Neural crest cell (in vitro differentiated cells): Measurements from ENCODE around the gene NFYA. TPM values are rescaled to one million over a fixed set of nuclear protein-coding genes. Genes with fewer than 3 reads are reported as not detected.

Experiments
- DNase-seq: peaks from one replicate; pipeline ENCODE4 v3.0.0; 2021; ENCODE audit warnings: low read depth, mixed read lengths, low spot score
- H3K27ac Mint-ChIP-seq: one replicate; pipeline ENCODE4 v1.8.0; 2021; ENCODE audit warnings: mild to moderate bottlenecking, mixed read lengths; ENCODE audit not compliant: unreplicated experiment
- H3K27me3 Mint-ChIP-seq: 2 replicates; pipeline ENCODE4 v1.8.0; 2021; ENCODE audit warnings: low read depth, mild to moderate bottlenecking, mixed read lengths
- H3K36me3 Mint-ChIP-seq: 2 replicates; pipeline ENCODE4 v1.8.0; 2021; ENCODE audit warnings: low read depth, mild to moderate bottlenecking, mixed read lengths
- H3K4me1 Mint-ChIP-seq: 2 replicates; pipeline ENCODE4 v1.8.0; 2021; ENCODE audit warnings: mixed read lengths
- H3K4me3 Mint-ChIP-seq: one replicate; pipeline ENCODE4 v1.8.0; 2021; ENCODE audit warnings: mild to moderate bottlenecking, mixed read lengths
- H3K9me3 Mint-ChIP-seq: 2 replicates; pipeline ENCODE4 v1.8.0; 2021; ENCODE audit warnings: mixed read lengths
- total RNA-seq: library from RNA; stranded (reverse); gene quantifications from 2 replicates; pipeline ENCODE4 v1.2.1, GENCODE V29; 2021
- TF ChIP-seq, protein P1 (sequence below): fragments of 200-600 bp; sonication (generic); conservative IDR thresholded peaks from 2 replicates; pipeline ENCODE4 v1.5.0; 2021; ENCODE audit warnings: antibody characterized with exemption, mild to moderate bottlenecking

Gene NFYA
- total RNA-seq, 1 donor from 2014 or later, result 59.7 TPM

- no peaks in the 10 kb centered on the region for H3K27me3 Mint-ChIP-seq
- no peak for DNase-seq
- H3K9me3 Mint-ChIP-seq, result no peaks in the 10 kb centered on the region
- H3K4me1 Mint-ChIP-seq, result no peaks in the 10 kb centered on the region
- no peak within 1 kb of the TSS for H3K4me3 Mint-ChIP-seq
- H3K27ac Mint-ChIP-seq, result peak within 1 kb of the TSS; percentile 6
- no peaks in the 10 kb centered on the region for H3K36me3 Mint-ChIP-seq
- TF ChIP-seq, protein P1, sequence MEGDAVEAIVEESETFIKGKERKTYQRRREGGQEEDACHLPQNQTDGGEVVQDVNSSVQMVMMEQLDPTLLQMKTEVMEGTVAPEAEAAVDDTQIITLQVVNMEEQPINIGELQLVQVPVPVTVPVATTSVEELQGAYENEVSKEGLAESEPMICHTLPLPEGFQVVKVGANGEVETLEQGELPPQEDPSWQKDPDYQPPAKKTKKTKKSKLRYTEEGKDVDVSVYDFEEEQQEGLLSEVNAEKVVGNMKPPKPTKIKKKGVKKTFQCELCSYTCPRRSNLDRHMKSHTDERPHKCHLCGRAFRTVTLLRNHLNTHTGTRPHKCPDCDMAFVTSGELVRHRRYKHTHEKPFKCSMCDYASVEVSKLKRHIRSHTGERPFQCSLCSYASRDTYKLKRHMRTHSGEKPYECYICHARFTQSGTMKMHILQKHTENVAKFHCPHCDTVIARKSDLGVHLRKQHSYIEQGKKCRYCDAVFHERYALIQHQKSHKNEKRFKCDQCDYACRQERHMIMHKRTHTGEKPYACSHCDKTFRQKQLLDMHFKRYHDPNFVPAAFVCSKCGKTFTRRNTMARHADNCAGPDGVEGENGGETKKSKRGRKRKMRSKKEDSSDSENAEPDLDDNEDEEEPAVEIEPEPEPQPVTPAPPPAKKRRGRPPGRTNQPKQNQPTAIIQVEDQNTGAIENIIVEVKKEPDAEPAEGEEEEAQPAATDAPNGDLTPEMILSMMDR, result no peak
These were observed 30.3 kb upstream of the NFYA start, which contains the start of gene TSPO2 for GRCh38 chr6:41042226-41043055. Gene TSPO2 (plus strand): TSS chr6:41042467. CDS start chr6:41042986, 519 bp downstream.

GRCh38 chr6:41043151-41043550, 29.6 kb upstream of the NFYA start:
- Mint-ChIP-seq H3K9me3 (no peaks in the 10 kb centered on the region), H3K27me3 (no peaks in the 10 kb centered on the region), H3K4me3 (no peak overlapping the region), H3K27ac (peak overlapping the region; percentile 6), H3K4me1 (no peaks in the 10 kb centered on the region), H3K36me3 (no peaks in the 10 kb centered on the region)
- no peak for DNase-seq
- TF ChIP-seq, protein P1, result no peak

DNA sequence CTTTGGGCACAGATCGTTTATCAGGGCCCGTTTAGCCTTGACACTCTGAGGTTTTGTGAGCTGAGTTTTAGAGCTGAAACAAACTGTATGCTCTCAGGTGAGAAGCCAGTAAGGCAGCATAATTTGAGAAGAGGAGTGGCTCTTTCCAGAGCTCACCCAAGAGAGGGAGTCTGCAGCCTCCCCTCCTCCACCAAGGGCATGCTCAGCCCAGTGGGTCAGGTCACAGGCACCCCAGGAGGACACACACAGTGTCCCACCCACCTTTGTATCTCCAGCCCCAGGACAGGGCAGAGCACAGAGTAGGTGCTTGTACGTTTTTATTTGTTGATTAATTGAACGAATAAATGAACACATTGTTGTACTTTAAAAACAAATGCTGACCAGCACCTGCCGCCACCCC, 27.1 kb upstream of the NFYA start:
- Mint-ChIP-seq H3K4me1 (peaks cover 15% of the 10 kb centered on the region), H3K9me3 (no peaks in the 10 kb centered on the region), H3K27ac (no peak overlapping the region), H3K36me3 (no peaks in the 10 kb centered on the region), H3K27me3 (no peaks in the 10 kb centered on the region), H3K4me3 (no peak overlapping the region)
- TF ChIP-seq, protein P1, result no peak
- DNase-seq, result no peak

GRCh38 chr6:41046084-41046483, 26.7 kb upstream of the NFYA start:
- no peaks in the 10 kb centered on the region for H3K27me3 Mint-ChIP-seq
- H3K27ac Mint-ChIP-seq, result no peak overlapping the region
- no peak for DNase-seq
- H3K9me3 Mint-ChIP-seq, result no peaks in the 10 kb centered on the region
- peaks cover 15% of the 10 kb centered on the region for H3K4me1 Mint-ChIP-seq
- H3K36me3 Mint-ChIP-seq, result no peaks in the 10 kb centered on the region
- TF ChIP-seq, protein P1, result no peak
- no peak overlapping the region for H3K4me3 Mint-ChIP-seq

DNA sequence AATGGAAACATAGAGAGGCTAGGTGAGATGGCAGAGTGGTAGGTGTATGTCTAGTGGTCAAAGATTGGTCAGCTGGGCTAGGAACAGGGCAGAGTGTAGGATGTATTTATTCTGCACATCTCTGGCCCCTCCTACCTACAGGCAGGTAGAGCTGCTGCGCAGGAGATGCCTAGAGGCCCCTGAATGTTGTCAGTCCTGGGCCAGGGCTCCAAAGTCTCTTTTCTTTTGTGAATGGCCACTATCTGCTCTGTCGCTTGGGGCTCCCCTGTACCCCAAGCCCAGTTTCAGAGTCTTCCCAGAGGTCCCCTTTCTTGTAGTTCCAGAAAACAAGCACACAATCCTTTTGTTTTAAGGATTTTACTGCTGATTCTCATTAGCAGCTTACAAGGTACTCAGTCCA, 25.5 kb upstream of the NFYA start:
- Mint-ChIP-seq H3K27ac (no peak overlapping the region), H3K9me3 (no peaks in the 10 kb centered on the region), H3K4me3 (no peak overlapping the region), H3K36me3 (no peaks in the 10 kb centered on the region), H3K27me3 (no peaks in the 10 kb centered on the region), H3K4me1 (peaks cover 23% of the 10 kb centered on the region)
- no peak for DNase-seq
- TF ChIP-seq, protein P1, result no peak
